CD1c-positive myeloid dendritic cell (primary cell): Measurements from ENCODE around the gene RMC1.
"Not testable (repeated sequence)": the region's sequence is repeated elsewhere in the genome, so short reads cannot be mapped to it uniquely, and the experiment has no call there.

Experiments used
- DNase-seq: peaks from one replicate; pipeline ENCODE4 v3.0.0-alpha.2; 2016; ENCODE audit errors: extremely low spot score

The RMC1 gene

DNA sequence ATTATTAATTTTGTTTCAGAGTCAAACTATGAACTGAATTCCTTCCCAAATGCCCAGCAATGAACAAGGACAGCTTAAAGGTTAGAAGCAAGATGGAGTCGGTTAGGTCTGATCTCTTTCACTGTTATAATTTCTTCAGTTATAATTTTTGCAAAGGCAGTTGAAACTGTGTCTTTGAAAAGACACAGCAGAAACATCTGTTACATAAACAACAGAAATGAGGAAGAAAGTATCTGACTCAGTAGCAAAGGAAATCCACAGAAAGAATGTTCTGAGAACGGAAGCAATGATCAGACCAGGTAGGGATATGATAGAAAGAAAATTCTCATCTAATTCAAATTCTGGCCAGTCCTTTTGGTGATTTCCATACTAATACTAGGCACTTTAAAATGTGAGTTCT, 5.2 kb upstream of the RMC1 start:
- peak; percentile 29 for DNase-seq

DNA sequence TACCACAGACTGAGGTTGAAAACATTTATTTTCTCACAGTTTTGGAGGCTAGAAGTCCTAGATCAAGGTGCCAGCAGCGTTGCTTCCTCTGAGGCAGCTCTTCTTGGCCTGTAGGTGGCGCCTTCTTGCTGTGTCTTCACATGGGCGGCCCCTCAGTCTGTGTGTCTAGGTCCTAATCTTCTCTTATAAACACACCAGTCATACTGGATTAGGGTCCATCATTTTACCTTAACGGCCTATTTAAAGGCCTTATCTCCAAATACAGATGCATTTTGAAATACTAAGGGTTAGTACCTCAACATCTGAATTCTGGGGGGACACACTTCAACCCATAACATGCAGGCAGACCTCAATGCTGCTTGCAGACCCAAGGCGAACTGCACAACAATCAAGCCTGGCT, 4.4 kb upstream of the RMC1 start:
- DNase-seq = peak; percentile 73

DNA sequence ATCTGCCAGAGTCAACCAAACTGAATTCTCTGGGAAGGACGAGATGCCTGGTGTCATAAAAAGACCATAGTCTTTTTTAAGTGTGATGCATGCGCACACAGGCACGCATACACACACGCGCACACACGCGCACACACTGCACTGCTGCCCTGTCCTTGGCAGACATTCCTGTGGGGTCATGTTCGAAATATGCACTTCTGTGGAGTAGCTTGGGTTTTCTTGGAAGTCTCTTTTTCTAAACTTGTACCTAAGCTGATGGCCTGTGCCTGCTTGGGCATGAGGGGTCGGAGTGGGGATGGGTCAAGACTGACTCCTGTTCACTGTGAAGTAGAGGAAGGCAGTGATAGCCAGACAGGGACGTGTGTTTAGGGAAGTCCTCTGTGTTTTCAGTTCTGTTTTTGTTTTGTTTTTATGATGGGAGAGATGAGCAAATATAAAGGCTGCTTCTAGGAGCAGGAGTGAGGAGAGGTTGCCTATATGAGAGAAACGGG, 4.0 kb upstream of the RMC1 start:
- DNase-seq = peak; percentile 67

DNA sequence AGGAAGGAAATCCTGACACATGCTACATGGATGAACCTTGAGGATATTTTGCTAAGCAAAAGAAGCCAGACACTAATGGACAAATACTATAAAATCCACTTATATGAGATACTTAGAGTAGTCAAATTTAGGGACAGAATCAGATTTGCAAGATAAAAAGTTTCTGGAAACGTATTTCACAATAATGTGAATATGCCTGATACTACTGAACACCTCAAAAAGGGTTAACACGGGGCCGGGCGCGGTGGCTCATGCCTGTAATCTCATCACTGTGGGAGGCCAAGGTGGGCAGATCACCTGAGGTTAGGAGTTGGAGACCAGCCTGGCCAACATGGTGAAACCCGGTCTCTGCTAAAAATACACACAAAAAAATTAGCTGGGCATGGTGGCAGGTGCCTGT, 1.7 kb upstream of the RMC1 start:
- DNase-seq = no peak

DNA sequence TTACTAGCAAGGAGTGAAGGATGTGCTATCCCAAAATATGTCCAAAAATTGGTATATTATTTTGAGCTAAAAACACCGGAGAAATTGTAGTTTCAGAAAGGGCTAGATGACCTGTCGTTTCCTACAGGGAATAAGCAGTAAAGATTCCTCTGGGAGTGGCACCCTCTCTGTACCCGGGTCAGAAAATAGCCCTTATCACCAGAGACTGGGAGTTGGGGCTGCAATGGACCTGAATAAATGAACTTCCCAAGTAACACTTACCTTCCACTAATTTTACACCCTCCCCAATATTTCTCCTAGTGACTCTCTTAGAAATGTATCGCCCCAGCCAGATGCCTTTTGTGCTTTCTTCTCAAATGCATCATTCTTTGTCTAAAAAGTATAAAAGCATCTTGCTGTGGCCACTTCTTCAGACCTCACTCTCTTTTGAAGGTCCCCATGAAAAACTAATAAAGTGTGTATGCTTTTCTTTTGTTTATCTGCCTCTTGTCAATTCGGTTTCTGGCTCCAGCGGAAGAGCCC, 734 bp upstream of the RMC1 start:
- DNase-seq = no peak

DNA sequence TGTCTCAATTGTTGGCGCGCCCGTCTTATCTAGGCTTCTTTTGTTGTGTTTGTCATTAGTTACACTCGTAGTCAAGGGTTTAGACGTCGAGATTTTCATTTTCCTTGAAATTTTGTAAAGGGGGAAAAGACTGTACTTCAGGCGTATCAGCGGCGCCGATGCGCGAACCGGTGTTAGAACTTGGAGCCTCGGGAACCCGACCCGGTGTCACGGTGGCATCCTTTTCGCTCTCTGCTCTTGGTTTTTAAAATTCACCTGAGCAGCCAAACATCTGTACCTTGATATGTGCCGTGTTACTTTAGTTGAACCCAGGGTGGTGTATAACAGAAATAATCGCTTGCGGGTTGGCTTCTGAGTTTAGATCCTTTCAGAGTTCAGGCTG, 643 bp downstream of the RMC1 start:
- DNase-seq = no peak

DNA sequence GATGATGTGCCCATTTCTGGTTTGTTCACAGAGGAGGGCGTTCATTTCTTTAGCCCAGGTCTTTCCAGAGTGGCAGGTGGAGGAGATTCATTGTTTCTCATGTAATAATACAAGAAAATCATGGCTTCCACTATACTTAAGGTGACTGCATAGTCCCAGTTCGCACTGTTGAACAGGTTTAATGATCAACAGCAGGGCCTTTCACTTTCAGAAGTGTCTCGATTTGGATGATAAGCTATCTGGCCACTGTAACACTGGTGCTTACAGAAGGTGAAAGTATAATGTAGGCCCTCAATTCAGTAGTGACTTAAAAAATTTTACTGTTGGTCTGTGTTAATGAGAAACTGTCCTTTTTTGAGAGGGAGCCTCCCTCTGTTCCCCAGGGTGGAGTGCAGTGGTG, 1.4 kb downstream of the RMC1 start:
- no peak for DNase-seq

DNA sequence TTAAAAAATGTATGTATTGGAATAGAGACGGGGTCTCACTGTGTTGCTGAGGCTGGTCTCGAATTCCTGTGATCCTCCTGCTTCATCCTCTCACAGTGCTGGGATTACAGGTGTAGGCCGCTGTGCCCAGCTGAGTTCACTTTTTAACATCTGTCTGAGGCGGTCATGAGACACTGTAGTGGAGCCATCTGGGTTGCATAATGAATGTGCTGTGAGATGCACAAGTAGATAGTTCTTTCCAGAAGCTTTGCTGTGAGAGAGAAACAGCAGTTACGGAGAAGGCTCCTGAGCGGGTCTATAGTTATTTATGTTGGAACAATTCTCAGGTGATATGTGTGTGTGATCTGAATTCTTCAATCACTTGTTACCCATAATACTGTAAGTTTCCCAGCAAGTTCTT, 3.1 kb downstream of the RMC1 start:
- DNase-seq = no peak

DNA sequence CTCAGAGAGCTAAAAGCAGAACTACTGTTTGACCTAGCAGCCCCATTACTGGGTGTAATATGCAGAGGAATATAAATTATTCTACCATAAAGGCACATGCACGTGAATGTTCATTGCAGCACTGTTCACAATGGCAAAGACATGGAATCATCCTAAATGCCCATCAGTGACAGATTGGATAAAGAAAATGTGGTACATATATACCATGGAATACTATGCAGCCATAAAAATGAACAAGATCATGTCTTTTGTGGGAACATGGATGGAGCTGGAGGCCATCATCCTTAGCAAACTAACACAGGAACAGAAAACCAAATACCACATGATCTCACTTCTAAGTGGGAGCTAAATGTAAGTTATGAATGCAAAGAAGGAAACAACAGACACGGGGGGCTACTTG, 7.6 kb downstream of the RMC1 start:
- not testable (repeated sequence) for DNase-seq

DNA sequence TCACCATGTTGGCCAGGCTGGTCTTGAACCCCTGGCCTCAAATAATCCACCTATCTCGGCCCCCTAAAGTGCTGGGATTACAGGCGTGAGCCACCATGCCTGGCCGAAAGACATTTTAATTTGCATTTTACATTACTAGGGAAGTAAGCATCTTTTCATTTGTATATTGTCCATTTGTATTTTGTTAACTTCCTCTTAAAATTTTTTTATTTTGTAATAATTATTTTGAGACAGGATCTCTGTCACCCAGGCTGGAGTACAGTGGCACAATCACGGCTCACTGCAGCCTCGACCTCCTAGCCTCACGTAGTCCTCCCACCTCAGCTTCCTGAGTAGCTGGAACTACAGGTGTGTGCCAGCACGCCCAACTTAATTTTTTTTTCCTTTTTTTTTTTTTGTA, 8.9 kb downstream of the RMC1 start:
- DNase-seq = not testable (repeated sequence)

DNA sequence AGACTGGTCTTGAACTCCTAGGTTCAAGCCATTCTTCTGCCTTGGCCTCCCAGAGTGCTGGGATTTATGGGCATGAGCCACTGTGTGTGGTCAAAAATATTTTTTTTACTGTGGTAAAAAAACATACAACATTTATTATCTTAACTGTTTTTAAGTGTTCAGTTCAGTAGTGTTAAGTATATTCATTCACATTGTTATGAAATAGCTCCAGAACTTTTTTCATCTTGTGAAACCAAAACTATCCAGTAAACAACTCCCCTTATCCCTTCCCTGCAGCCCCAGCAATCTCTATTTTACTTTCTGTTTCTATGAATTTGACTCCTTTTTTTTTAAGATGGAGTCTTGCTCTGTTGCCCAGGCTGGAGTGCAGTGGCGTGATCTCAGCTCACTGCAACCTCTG, 9.3 kb downstream of the RMC1 start:
- DNase-seq = no peak

DNA sequence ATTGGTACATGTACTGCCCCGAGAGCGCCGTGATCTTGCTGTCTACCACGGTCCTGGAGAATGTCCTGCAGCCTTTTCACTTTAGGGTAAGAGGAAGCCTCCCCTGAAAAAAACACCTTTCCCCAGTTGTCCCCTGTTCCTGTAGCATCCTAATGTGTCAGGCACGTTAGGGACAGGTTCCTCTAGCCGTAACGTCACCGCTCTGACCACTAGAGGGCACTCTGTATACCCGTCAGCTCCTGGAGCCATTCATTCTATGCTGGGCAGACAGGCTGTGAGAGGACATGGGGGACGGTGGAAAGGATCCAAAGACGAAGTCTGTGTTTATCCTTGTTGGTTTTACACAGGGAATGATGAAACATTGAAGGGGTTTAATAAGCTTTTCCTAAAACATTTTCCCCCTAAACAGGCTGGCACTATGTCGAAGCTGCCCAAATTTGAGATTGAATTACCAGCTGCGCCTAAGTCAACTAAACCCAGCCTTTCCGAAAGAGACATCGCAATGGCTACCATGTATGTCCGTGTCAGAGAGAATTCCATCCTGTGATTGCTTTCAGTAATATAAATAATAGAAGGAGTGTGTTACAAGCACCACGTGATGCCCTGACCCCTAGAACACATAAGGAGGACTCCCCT, 12.7 kb downstream of the RMC1 start:
- DNase-seq = peak; percentile 86

DNA sequence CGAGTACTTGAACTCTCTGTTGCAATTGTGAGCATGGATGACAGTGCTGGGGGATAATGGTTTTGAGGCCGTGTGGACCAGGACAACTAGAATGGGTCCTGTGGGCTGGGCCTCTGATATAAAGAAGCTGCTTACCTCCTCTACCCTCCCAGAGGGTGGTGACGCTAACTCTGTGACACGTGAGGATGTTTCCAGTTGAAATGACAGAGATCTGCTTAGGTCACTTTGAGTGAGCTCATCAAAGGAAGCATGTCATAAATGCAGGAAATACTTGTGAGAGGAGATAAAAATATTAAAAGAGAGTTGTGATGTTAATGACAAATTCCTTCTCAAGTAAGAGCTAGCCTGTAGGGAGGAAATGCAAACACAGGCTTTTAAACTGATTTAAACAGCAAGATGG, 16.4 kb downstream of the RMC1 start:
- DNase-seq = peak; percentile 42

DNA sequence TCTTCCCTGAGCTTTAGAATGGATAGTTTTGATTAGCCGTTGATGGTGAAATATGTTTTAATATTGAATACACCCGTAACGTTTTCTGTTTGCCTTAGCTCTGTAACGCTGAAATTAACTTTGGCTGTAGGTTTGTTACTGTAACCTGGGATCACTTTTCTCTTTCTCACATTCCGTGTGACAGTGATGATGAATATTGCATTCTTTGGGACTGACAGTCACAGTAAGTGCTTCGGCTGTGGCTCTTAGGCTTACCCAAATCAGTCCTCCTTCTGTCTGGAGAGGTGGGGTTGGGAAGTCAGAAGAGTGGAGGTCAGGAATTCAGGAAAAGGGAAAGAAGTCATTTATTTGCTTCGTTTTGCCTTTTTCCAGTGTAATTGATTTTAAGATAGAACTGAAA, 18.0 kb downstream of the RMC1 start:
- no peak for DNase-seq

DNA sequence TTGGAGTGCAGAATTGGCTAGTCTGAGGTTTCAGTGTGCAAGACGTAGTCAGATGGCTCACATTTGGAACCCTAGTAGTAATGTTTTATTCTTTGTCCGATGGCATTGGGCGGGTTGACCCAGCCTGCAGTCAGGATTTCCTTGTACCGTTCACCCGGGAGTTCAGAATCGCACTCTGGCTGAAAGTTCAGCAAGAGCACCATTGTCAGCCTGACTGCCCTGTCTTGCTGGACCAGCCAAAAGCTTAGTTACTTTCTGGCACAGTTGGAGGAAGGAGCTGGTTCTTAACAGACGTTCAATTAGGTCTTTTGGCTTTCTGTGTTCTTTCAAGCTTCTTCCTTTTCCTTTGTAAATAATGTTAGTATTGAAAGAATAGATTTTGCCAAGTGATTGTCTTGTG, 18.6 kb downstream of the RMC1 start:
- DNase-seq = no peak

DNA sequence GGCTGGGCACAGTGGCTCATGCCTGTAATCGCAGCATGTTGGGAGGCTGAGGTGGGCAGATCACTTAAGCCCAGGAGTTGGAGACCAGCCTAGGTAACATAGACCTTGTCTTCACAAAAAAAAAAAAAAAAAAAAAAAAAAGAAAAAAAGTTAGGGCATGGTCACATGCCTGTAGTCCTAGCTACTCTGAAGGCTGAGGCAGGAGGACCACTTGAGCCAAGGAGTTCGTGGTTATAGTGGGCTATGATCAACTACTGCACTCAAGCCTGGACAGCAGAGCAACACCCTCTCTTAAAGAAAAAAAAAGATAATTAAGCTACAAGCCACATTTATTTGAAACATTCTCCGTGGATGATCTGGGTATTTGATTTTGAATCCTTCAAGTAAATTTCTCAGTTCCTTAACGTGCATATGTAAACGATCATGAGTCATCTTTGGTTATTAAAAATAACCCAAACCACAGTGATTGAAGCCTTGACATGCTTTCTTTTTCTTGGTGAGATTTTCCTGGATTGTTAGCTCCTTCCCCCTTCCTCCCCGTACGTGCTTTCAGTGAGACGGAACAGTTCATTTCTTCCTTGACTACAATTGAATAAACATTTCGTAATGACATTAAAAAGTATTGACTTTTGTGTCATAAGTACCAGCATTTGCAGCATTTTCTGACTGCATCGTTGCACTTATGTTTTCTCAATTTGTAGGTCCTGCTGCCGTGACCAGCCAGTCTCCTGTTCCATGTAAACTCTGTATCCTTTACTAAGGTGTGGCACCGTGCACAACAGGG, 20.3 kb downstream of the RMC1 start:
- peak; percentile 84 for DNase-seq

DNA sequence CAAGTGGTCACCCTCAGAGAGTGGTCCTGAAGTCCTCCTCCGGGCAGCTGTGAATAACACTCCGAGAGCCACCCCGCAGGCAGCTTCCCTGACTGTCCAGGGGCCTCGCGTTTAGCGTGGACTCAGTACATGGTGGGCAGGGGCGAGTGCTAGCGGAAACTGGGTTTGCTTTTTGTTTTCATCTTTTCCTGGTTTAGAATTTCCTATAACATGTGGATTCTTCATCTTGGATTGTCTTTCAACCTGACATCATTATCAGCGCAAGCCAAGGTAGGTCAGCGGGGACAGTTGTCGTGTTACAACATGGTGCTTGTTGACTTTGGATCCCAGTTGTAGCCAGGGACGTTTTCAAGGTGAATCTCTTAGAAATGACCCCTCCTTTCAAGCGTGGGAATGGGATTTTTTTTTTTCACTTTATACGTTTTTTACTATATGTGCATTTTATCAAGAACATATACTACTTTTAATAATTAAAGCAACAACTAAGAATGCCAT, 20.9 kb downstream of the RMC1 start:
- no peak for DNase-seq

DNA sequence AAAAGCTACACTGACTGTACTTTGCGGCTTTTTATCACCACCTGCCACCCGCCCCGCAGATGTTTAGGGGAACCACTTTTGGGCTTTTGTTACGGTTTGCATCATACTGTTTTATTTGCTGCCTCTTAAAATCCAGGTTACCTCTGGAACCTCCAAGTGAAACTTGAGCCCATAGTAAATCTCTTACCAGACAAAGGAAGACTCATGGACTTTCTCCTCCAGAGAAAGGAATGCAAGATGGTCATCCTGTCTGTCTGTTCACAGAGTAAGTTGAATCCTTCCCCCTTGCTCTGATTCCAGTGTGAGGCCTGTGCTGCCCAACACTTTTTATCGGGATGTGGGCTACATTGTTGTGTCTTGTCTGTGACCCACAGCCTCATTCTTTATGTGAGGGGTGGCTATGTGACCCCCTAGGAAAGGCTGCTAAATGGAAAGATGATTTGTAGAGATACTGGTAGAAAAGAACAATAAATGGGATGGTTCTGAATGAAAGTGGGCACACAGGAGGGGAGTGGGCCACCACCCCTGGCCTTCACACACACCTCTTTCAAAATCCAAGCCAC, 23.3 kb downstream of the RMC1 start:
- no peak for DNase-seq

DNA sequence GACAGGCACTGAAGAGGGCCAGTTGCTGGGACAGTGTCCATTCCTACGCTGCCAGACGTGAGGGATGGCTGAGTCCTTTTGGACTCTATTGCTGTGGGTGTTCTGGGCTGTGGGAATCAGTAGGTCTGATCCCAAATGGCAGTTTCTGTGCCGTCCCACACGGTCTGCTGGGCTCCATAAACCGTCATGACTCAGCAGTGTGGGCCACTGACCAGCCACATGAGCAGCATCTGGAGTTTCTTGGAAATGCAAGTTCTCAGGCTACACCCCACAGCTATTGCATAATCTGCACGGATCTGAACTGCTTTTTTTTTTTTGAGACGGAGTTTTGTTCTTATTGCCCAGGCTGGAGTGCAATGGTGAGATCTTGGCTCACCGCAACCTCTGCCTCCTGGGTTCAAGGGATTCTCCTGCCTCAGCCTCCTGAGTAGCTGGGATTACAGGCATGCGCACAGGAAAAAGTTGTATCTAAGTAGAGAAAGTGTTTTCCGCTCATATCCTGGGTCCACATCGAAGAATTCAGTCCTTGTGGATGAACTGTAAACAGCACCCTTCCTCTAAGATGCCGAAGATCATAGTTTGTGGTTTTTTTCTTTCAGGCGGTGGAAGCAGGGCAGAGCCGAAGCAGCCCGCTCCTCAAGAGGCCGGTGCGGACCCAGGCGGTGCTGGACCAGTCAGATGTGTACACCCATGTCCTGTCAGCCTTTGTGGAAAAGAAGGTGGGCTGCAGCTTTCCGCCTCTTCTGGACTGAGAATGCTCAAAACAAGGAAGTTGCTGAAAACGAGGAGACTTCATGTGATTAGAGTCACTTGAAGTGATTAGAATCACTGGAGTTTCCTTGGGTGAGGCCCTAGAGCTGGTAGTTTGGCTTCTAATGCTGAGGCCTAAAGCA, 25.5 kb downstream of the RMC1 start:
- DNase-seq = peak; percentile 93

DNA sequence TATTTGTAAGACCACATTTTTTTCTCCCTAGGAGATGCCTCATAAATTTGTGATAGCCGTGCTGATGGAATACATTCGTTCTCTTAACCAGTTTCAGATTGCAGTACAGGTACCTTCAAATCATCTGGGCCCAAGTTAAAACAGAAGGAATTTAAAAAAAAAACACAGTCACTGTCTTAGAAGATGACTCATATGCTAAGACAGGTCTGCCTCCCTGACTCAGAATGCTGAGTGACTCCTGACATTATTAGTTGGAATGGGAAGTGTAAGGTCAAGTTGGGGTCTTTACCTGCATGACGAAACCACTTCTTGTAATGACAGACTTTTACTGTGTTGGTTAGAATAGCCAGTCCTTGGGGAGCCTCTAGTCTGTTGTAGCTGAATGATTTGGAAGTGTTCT, 26.3 kb downstream of the RMC1 start:
- peak; percentile 72 for DNase-seq

DNA sequence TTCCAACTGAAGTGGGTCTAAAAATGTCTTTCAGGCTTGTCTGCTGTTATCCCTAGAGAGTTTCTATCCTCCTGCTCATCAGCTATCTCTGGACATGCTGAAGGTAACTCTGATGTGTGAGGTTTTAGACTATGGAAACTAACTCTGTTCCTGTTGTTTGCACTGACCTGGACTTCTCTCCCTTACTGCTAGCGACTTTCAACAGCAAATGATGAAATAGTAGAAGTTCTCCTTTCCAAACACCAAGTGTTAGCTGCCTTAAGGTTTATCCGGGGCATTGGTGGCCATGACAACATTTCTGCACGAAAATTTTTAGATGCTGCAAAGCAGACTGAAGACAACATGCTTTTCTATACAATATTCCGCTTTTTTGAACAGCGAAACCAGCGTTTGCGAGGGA, 26.9 kb downstream of the RMC1 start:
- peak; percentile 80 for DNase-seq

DNA sequence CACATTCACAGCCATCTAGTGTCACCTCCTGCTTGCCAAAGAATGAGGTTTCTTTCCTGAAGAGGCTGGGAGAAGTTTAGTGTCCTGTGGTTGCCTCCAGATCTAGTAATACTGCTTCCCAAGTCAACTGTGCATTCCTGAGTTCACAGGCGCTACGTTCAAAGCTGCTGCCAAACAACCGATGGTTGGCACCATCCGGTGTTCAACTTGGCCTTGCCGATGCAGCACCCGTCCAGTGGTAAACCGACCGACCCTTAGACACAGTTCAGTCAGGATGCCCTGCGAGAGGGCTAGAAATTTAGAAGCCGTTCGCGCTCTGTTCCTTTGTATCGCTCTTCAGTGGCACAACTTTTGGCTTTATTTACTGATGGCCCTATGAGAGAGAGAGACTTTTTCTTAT, 28.6 kb downstream of the RMC1 start:
- no peak for DNase-seq
